GM20431 (cell line): ENCODE results near the gene EIF3I.

Source experiments
- in situ Hi-C: fragments of 300-500 bp; cut with MseI, MboI; formaldehyde crosslinking; loops from one replicate; pipeline ENCODE4 v1.15.0; 2020; ENCODE audit warnings: low sequenced_read_pairs; ENCODE audit not compliant: unreplicated experiment

The EIF3I gene

GRCh38 chr1:32228771-32229170 lies 6.6 kb downstream of the EIF3I start:
- in situ Hi-C loops, result no loop called here

GRCh38 chr1:32231843-32232432 lies 9.7 kb downstream of the EIF3I start:
- in situ Hi-C loops, result no loop called here

- in situ Hi-C loops, result no loop called here
Measured at GRCh38 chr1:32232558-32233304, 10.5 kb downstream of the EIF3I start.

GRCh38 chr1:32234792-32235191 lies 12.6 kb downstream of the EIF3I start:
- in situ Hi-C loops, result no loop called here

- in situ Hi-C loops, result no loop called here
Measured at GRCh38 chr1:32239337-32239736, 17.1 kb downstream of the EIF3I start.

- in situ Hi-C loops, result no loop called here
Measured at GRCh38 chr1:32239790-32240139, 17.6 kb downstream of the EIF3I start.

GRCh38 chr1:32240140-32240951 lies 18.1 kb downstream of the EIF3I start:
- in situ Hi-C loops, result no loop called here

- in situ Hi-C loops, result no loop called here
Measured at GRCh38 chr1:32241001-32241763, 19.0 kb downstream of the EIF3I start.

- in situ Hi-C loops, result no loop called here
Measured at GRCh38 chr1:32242341-32242851, 20.2 kb downstream of the EIF3I start.

- in situ Hi-C loops, result no loop called here
Measured at GRCh38 chr1:32246888-32247273, 24.7 kb downstream of the EIF3I start, which contains the start of gene FAM167B. Gene FAM167B (plus strand): TSS chr1:32247222. CDS start chr1:32247422, 200 bp downstream.

GRCh38 chr1:32247452-32247851 lies 25.2 kb downstream of the EIF3I start:
- in situ Hi-C loops, result no loop called here

- in situ Hi-C loops, result no loop called here
Measured at GRCh38 chr1:32247983-32248889, 26.0 kb downstream of the EIF3I start.

- in situ Hi-C loops, result no loop called here
Measured at GRCh38 chr1:32249831-32250525, 27.8 kb downstream of the EIF3I start.

GRCh38 chr1:32250893-32251716 lies 28.9 kb downstream of the EIF3I start, which contains the start of gene LCK:
Gene LCK (plus strand): TSS chr1:32251265. CDS start chr1:32274330, 23,065 bp downstream.
- in situ Hi-C loops, result no loop called here

- in situ Hi-C loops, result no loop called here
Measured at GRCh38 chr1:32255072-32256071, 33.2 kb downstream of the EIF3I start.

GRCh38 chr1:32256473-32257226 lies 34.4 kb downstream of the EIF3I start:
- in situ Hi-C loops, result no loop called here
